ENCODE data around the gene TRIM16.

GRCh38 chr17:15648386-15648785 lies 35.7 kb downstream of the TRIM16 start:
- TF ChIP-seq EZH2phosphoT487 (IDR thresholded peaks at IDR 0.05; ENCODE audit: unreplicated experiment) (no peak), POLR2AphosphoS5 (IDR thresholded peaks at IDR 0.05; ENCODE audit: low read depth) (no peak), CREB1 (CRISPR knock-in tag; IDR thresholded peaks at IDR 0.05; ENCODE audit: low read depth) (no peak), EZH2 (IDR thresholded peaks at IDR 0.05; ENCODE audit: low read depth, unreplicated experiment) (no peak), JUNB (IDR thresholded peaks at IDR 0.05; ENCODE audit: unreplicated experiment) (no peak)
- TF ChIP-seq, protein P1, sequence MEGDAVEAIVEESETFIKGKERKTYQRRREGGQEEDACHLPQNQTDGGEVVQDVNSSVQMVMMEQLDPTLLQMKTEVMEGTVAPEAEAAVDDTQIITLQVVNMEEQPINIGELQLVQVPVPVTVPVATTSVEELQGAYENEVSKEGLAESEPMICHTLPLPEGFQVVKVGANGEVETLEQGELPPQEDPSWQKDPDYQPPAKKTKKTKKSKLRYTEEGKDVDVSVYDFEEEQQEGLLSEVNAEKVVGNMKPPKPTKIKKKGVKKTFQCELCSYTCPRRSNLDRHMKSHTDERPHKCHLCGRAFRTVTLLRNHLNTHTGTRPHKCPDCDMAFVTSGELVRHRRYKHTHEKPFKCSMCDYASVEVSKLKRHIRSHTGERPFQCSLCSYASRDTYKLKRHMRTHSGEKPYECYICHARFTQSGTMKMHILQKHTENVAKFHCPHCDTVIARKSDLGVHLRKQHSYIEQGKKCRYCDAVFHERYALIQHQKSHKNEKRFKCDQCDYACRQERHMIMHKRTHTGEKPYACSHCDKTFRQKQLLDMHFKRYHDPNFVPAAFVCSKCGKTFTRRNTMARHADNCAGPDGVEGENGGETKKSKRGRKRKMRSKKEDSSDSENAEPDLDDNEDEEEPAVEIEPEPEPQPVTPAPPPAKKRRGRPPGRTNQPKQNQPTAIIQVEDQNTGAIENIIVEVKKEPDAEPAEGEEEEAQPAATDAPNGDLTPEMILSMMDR (conservative IDR thresholded peaks at IDR 0.05; ENCODE audit: low read depth in 2 of 2), result no peak

Measured in GM23338 (cell line).